ENCODE data around the gene EPC2.

Gene EPC2

GRCh38 chr2:148704247-148704646, 59.7 kb downstream of the EPC2 start:
- no peaks in the 10 kb centered on the region for H3K27me3 ChIP-seq (ENCODE audit: low read depth, low read length)
- H3K4me3 ChIP-seq (ENCODE audit: low read depth in 1 of 2, low read length in 2 of 2) = no peak overlapping the region
- no peaks in the 10 kb centered on the region for H3K4me1 ChIP-seq (ENCODE audit: control insufficient read depth in 1 of 2, insufficient read depth in 2 of 2, low read length in 2 of 2)
- no peaks in the 10 kb centered on the region for H3K36me3 ChIP-seq (ENCODE audit: control insufficient read depth in 1 of 2, insufficient read depth in 2 of 2, low read length in 2 of 2)
- H3K27ac ChIP-seq (ENCODE audit: low read length) = no peak overlapping the region
- peaks cover 0 to 16% of the 10 kb centered on the region in 2 donors for H3K9me3 ChIP-seq (ENCODE audit: control insufficient read depth in 1 of 2, low read length in 2 of 2)

DNA sequence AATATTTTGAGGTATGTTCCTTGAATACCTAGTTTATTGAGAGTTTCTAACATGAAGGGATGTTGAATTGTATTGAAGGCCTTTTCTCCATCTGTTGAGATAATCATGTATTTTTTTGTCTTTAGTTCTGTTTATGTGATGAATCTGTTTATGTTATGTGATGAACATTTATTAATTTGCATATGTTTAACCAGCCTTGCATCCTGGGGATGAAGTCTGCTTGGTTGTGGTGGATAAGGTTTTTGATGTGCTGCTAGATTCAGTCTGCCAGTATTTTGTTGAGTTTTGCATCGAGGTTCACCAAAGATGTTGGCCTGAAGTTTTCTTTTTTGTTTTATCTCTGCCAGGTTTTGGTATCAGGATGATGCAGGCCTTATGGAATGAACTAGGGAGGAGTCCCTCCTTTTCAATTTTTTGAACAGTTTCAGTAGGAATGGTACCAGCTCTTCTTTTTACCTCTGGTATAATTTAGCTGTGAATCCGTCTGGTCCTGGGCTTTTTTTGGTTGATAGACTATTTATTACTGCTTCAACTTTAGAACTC, 71.9 kb downstream of the EPC2 start:
- Histone ChIP-seq H3K4me1 (ENCODE audit: control insufficient read depth in 1 of 2, insufficient read depth in 2 of 2, low read length in 2 of 2) (peaks cover 0 to 20% of the 10 kb centered on the region in 2 donors), H3K27me3 (ENCODE audit: low read depth, low read length) (no peaks in the 10 kb centered on the region), H3K36me3 (ENCODE audit: control insufficient read depth in 1 of 2, insufficient read depth in 2 of 2, low read length in 2 of 2) (no peaks in the 10 kb centered on the region), H3K9me3 (ENCODE audit: control insufficient read depth in 1 of 2, low read length in 2 of 2) (no peaks in the 10 kb centered on the region), H3K4me3 (ENCODE audit: low read depth in 1 of 2, low read length in 2 of 2) (no peak overlapping the region), H3K27ac (ENCODE audit: low read length) (no peak overlapping the region)

GRCh38 chr2:148718039-148718438, 73.5 kb downstream of the EPC2 start:
- Histone ChIP-seq H3K4me1 (ENCODE audit: control insufficient read depth in 1 of 2, insufficient read depth in 2 of 2, low read length in 2 of 2) (peaks cover 3 to 20% of the 10 kb centered on the region in 2 donors), H3K9me3 (ENCODE audit: control insufficient read depth in 1 of 2, low read length in 2 of 2) (no peaks in the 10 kb centered on the region), H3K36me3 (ENCODE audit: control insufficient read depth in 1 of 2, insufficient read depth in 2 of 2, low read length in 2 of 2) (no peaks in the 10 kb centered on the region), H3K27me3 (ENCODE audit: low read depth, low read length) (no peaks in the 10 kb centered on the region), H3K4me3 (ENCODE audit: low read depth in 1 of 2, low read length in 2 of 2) (no peak overlapping the region), H3K27ac (ENCODE audit: low read length) (no peak overlapping the region)

DNA sequence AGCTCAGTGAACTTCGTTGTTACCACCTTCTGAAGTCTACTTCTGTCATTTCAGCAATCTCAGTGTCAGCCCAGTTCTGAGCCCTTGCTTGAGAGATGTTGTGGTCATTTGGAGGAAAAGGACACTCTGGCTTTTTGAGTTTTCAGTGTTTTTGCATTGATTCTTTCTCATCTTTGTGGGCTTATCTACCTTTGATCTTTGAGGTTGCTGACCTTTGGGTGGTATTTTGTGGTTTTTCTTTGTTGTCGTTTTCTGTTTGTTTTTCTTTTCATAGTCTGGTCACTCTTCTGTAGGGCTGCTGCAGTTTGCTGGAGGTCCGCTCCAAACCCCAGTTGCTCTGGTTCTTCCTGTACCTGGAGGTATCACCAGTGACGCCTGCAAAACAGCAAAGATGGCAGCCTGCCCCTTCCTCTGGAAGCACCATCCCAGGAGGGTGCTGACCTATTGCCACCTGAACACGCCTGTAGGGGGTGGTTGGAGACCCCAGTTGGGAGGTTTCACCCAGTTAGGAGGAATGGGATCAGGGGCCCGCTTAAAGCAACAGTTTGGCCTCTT, 74.7 kb downstream of the EPC2 start:
- H3K36me3 ChIP-seq (ENCODE audit: control insufficient read depth in 1 of 2, insufficient read depth in 2 of 2, low read length in 2 of 2) = no peaks in the 10 kb centered on the region
- peaks cover 3 to 20% of the 10 kb centered on the region in 2 donors for H3K4me1 ChIP-seq (ENCODE audit: control insufficient read depth in 1 of 2, insufficient read depth in 2 of 2, low read length in 2 of 2)
- H3K9me3 ChIP-seq (ENCODE audit: control insufficient read depth in 1 of 2, low read length in 2 of 2) = no peaks in the 10 kb centered on the region
- H3K27ac ChIP-seq (ENCODE audit: low read length) = no peak overlapping the region
- H3K27me3 ChIP-seq (ENCODE audit: low read depth, low read length) = no peaks in the 10 kb centered on the region
- no peak overlapping the region for H3K4me3 ChIP-seq (ENCODE audit: low read depth in 1 of 2, low read length in 2 of 2)

GRCh38 chr2:148719941-148720436, 75.4 kb downstream of the EPC2 start:
- no peaks in the 10 kb centered on the region for H3K36me3 ChIP-seq (ENCODE audit: control insufficient read depth in 1 of 2, insufficient read depth in 2 of 2, low read length in 2 of 2)
- H3K27me3 ChIP-seq (ENCODE audit: low read depth, low read length) = no peaks in the 10 kb centered on the region
- H3K4me3 ChIP-seq (ENCODE audit: low read depth in 1 of 2, low read length in 2 of 2) = no peak overlapping the region
- H3K27ac ChIP-seq (ENCODE audit: low read length) = no peak overlapping the region
- H3K9me3 ChIP-seq (ENCODE audit: control insufficient read depth in 1 of 2, low read length in 2 of 2) = no peaks in the 10 kb centered on the region
- H3K4me1 ChIP-seq (ENCODE audit: control insufficient read depth in 1 of 2, insufficient read depth in 2 of 2, low read length in 2 of 2) = peaks cover 3 to 20% of the 10 kb centered on the region in 2 donors

DNA sequence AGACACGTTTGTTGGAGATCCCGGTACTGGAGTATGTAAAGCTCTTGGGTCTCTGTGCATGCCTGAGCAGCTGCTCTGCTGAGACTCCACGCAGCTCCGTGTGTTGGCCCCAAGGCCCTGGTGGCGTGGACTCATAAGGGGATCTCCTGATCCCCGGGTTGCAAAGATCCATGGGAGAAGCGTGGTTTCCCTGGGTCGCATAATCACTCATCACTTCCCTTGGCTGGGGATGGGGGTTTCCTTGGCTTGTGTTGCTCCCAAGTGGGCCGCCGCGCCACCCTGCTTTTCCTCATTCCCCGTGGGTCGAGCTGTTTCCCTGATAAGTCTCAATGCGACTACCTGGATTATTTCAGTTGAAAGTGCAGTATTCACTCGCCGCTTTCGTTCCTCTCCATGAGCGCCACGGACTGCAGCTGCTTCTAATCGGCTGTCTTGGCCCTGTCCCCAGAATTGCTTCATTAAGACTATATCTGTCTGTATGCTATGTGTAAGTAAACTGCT, 76.0 kb downstream of the EPC2 start:
- Histone ChIP-seq H3K27me3 (ENCODE audit: low read depth, low read length) (no peaks in the 10 kb centered on the region), H3K4me3 (ENCODE audit: low read depth in 1 of 2, low read length in 2 of 2) (peak overlapping the region in 1 of 2 donors; percentile 26), H3K36me3 (ENCODE audit: control insufficient read depth in 1 of 2, insufficient read depth in 2 of 2, low read length in 2 of 2) (no peaks in the 10 kb centered on the region), H3K9me3 (ENCODE audit: control insufficient read depth in 1 of 2, low read length in 2 of 2) (no peaks in the 10 kb centered on the region), H3K4me1 (ENCODE audit: control insufficient read depth in 1 of 2, insufficient read depth in 2 of 2, low read length in 2 of 2) (peaks cover 3 to 20% of the 10 kb centered on the region in 2 donors), H3K27ac (ENCODE audit: low read length) (no peak overlapping the region)

GRCh38 chr2:148721520-148721931, 77.0 kb downstream of the EPC2 start:
- no peaks in the 10 kb centered on the region for H3K9me3 ChIP-seq (ENCODE audit: control insufficient read depth in 1 of 2, low read length in 2 of 2)
- no peak overlapping the region for H3K27ac ChIP-seq (ENCODE audit: low read length)
- H3K27me3 ChIP-seq (ENCODE audit: low read depth, low read length) = no peaks in the 10 kb centered on the region
- H3K36me3 ChIP-seq (ENCODE audit: control insufficient read depth in 1 of 2, insufficient read depth in 2 of 2, low read length in 2 of 2) = no peaks in the 10 kb centered on the region
- peaks cover 3 to 20% of the 10 kb centered on the region in 2 donors for H3K4me1 ChIP-seq (ENCODE audit: control insufficient read depth in 1 of 2, insufficient read depth in 2 of 2, low read length in 2 of 2)
- no peak overlapping the region for H3K4me3 ChIP-seq (ENCODE audit: low read depth in 1 of 2, low read length in 2 of 2)

GRCh38 chr2:148721991-148722777, 77.6 kb downstream of the EPC2 start:
- Histone ChIP-seq H3K9me3 (ENCODE audit: control insufficient read depth in 1 of 2, low read length in 2 of 2) (no peaks in the 10 kb centered on the region), H3K4me3 (ENCODE audit: low read depth in 1 of 2, low read length in 2 of 2) (no peak overlapping the region), H3K4me1 (ENCODE audit: control insufficient read depth in 1 of 2, insufficient read depth in 2 of 2, low read length in 2 of 2) (peaks cover 3 to 20% of the 10 kb centered on the region in 2 donors), H3K27ac (ENCODE audit: low read length) (no peak overlapping the region), H3K36me3 (ENCODE audit: control insufficient read depth in 1 of 2, insufficient read depth in 2 of 2, low read length in 2 of 2) (no peaks in the 10 kb centered on the region), H3K27me3 (ENCODE audit: low read depth, low read length) (no peaks in the 10 kb centered on the region)

DNA sequence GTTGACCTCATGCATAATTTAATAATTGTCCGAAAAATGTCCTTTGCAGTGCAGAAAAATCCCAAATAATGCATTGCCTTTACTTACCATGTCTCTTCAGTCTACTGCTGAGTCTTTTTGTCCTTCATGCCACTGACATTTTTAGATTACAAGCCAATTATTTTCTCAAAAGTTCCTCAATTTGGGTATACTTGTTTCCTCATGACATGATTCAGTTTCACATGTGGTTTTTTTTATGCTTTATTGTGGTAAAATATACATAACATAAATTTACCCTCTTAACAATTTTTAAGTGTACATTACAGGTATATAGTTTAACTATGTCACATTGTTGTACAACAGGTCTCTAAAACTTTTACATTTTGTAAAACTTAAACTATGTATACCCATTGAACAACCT, 81.0 kb downstream of the EPC2 start:
- Histone ChIP-seq H3K9me3 (ENCODE audit: control insufficient read depth in 1 of 2, low read length in 2 of 2) (no peaks in the 10 kb centered on the region), H3K27ac (ENCODE audit: low read length) (no peak overlapping the region), H3K4me1 (ENCODE audit: control insufficient read depth in 1 of 2, insufficient read depth in 2 of 2, low read length in 2 of 2) (peaks cover 3 to 7% of the 10 kb centered on the region in 2 donors), H3K36me3 (ENCODE audit: control insufficient read depth in 1 of 2, insufficient read depth in 2 of 2, low read length in 2 of 2) (no peaks in the 10 kb centered on the region), H3K27me3 (ENCODE audit: low read depth, low read length) (no peaks in the 10 kb centered on the region), H3K4me3 (ENCODE audit: low read depth in 1 of 2, low read length in 2 of 2) (no peak overlapping the region)

DNA sequence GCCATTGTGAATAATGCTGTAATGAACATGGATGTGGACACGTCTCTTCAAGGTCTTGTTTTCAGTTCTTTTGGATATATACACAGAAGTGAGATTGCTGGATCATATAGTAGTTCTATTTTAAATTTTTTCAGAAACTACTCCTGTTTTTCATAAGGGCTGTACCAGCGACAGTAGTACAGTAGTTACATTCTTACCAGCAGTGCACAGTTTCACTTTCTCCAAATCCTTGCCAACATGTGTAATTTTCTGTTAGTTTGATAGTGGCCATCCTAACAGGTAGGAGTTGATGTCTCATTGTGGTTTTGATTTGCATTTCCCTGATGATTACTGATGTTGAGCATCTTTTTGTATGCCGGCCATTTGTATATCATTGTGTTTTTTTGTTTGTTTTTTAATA, 81.7 kb downstream of the EPC2 start:
- no peak overlapping the region for H3K27ac ChIP-seq (ENCODE audit: low read length)
- peaks cover 3% of the 10 kb centered on the region in 2 donors for H3K4me1 ChIP-seq (ENCODE audit: control insufficient read depth in 1 of 2, insufficient read depth in 2 of 2, low read length in 2 of 2)
- no peaks in the 10 kb centered on the region for H3K36me3 ChIP-seq (ENCODE audit: control insufficient read depth in 1 of 2, insufficient read depth in 2 of 2, low read length in 2 of 2)
- H3K27me3 ChIP-seq (ENCODE audit: low read depth, low read length) = no peaks in the 10 kb centered on the region
- no peak overlapping the region for H3K4me3 ChIP-seq (ENCODE audit: low read depth in 1 of 2, low read length in 2 of 2)
- H3K9me3 ChIP-seq (ENCODE audit: control insufficient read depth in 1 of 2, low read length in 2 of 2) = no peaks in the 10 kb centered on the region

- Histone ChIP-seq H3K4me3 (ENCODE audit: low read depth in 1 of 2, low read length in 2 of 2) (no peak overlapping the region), H3K36me3 (ENCODE audit: control insufficient read depth in 1 of 2, insufficient read depth in 2 of 2, low read length in 2 of 2) (no peaks in the 10 kb centered on the region), H3K27ac (ENCODE audit: low read length) (no peak overlapping the region), H3K27me3 (ENCODE audit: low read depth, low read length) (no peaks in the 10 kb centered on the region), H3K9me3 (ENCODE audit: control insufficient read depth in 1 of 2, low read length in 2 of 2) (no peaks in the 10 kb centered on the region), H3K4me1 (ENCODE audit: control insufficient read depth in 1 of 2, insufficient read depth in 2 of 2, low read length in 2 of 2) (no peaks in the 10 kb centered on the region)
These were observed 85.5 kb downstream of the EPC2 start for GRCh38 chr2:148730085-148730484.

Data from muscle layer of duodenum (tissue), 2 donors.